ENCODE data around the gene EPSTI1. TPM values are rescaled to one million over a fixed set of nuclear protein-coding genes. Genes with fewer than 3 reads are reported as not detected.

The EPSTI1 gene
- total and polyA plus RNA-seq, 4 experiments from 2014 or later = 11.4 to 19.4 (median 18.1) TPM

- Histone ChIP-seq H3K27ac (ENCODE audit: low read depth, low read length) (no peak overlapping the region), H3K4me1 (ENCODE audit: insufficient read depth, low read length) (no peaks in the 10 kb centered on the region), H3K4me3 (ENCODE audit: low read length in 2 of 2) (no peak overlapping the region), H3K27me3 (ENCODE audit: insufficient read depth, low read length) (no peaks in the 10 kb centered on the region), H3K36me3 (ENCODE audit: insufficient read depth, low read length) (no peaks in the 10 kb centered on the region), H3K9me3 (ENCODE audit: control insufficient read depth in 1 of 2, low read length in 2 of 2) (no peaks in the 10 kb centered on the region)
- Mint-ChIP-seq H3K4me1 (no peaks in the 10 kb centered on the region), H3K27me3 (peaks cover 4% of the 10 kb centered on the region in 2 donors), H3K4me3 (no peak overlapping the region), H3K36me3 (no peaks in the 10 kb centered on the region), H3K9me3 (peaks cover 0 to 10% (median under 1%) of the 10 kb centered on the region in 8 donors), H3K27ac (peak overlapping the region in 1 of 7 donors; percentile 3)
- no peak for DNase-seq
- CTCF ChIA-PET (ENCODE audit: partially characterized antibody) = no interaction called here
- POLR2A ChIA-PET (ENCODE audit: partially characterized antibody) = interaction anchor here (1.3 kb wide), 1 partner anchor 13 kb away, joined by 3 read pairs; the partner anchor contains the start of gene EPSTI1
- intact Hi-C loops (cut with micrococcal nuclease) = no loop called here
Observed at GRCh38 chr13:43005460-43006236, 13.6 kb upstream of the EPSTI1 start.

- no peaks in the 10 kb centered on the region for H3K36me3 Mint-ChIP-seq
- Histone ChIP-seq H3K27ac (ENCODE audit: low read depth, low read length) (no peak overlapping the region), H3K27me3 (ENCODE audit: insufficient read depth, low read length) (no peaks in the 10 kb centered on the region), H3K9me3 (ENCODE audit: control insufficient read depth in 1 of 2, low read length in 2 of 2) (no peaks in the 10 kb centered on the region), H3K4me1 (ENCODE audit: insufficient read depth, low read length) (no peaks in the 10 kb centered on the region), H3K36me3 (ENCODE audit: insufficient read depth, low read length) (no peaks in the 10 kb centered on the region), H3K4me3 (ENCODE audit: low read length in 2 of 2) (no peak overlapping the region)
- H3K4me3 Mint-ChIP-seq = no peak overlapping the region
- H3K4me1 Mint-ChIP-seq = no peaks in the 10 kb centered on the region
- DNase-seq = no peak
- intact Hi-C loops (cut with micrococcal nuclease) = no loop called here
- H3K27ac Mint-ChIP-seq = no peak overlapping the region
- ChIA-PET POLR2A (ENCODE audit: partially characterized antibody) (no interaction called here), CTCF (ENCODE audit: partially characterized antibody) (no interaction called here)
- H3K27me3 Mint-ChIP-seq = peaks cover 2 to 4% of the 10 kb centered on the region in 2 donors
- peaks cover 0 to 10% (median 0%) of the 10 kb centered on the region in 8 donors for H3K9me3 Mint-ChIP-seq
Observed at GRCh38 chr13:43003729-43004128, 11.7 kb upstream of the EPSTI1 start.

- Histone ChIP-seq H3K9me3 (ENCODE audit: control insufficient read depth in 1 of 2, low read length in 2 of 2) (no peaks in the 10 kb centered on the region), H3K27ac (ENCODE audit: low read depth, low read length) (no peak overlapping the region), H3K27me3 (ENCODE audit: insufficient read depth, low read length) (no peaks in the 10 kb centered on the region), H3K4me1 (ENCODE audit: insufficient read depth, low read length) (no peaks in the 10 kb centered on the region), H3K4me3 (ENCODE audit: low read length in 2 of 2) (no peak overlapping the region), H3K36me3 (ENCODE audit: insufficient read depth, low read length) (no peaks in the 10 kb centered on the region)
- Mint-ChIP-seq H3K4me1 (no peaks in the 10 kb centered on the region), H3K4me3 (no peak overlapping the region), H3K36me3 (no peaks in the 10 kb centered on the region), H3K27ac (peak overlapping the region in 1 of 7 donors; percentile 1), H3K27me3 (peaks cover 1 to 2% of the 10 kb centered on the region in 2 donors), H3K9me3 (peaks cover 0 to 10% (median 0%) of the 10 kb centered on the region in 8 donors)
- POLR2A ChIA-PET (ENCODE audit: partially characterized antibody) = no interaction called here
- DNase-seq = no peak
- intact Hi-C loops (cut with micrococcal nuclease) = no loop called here
- CTCF ChIA-PET (ENCODE audit: partially characterized antibody) = no interaction called here
Observed at GRCh38 chr13:43003010-43003409, 11.0 kb upstream of the EPSTI1 start.

GRCh38 chr13:43002021-43002420, 10.0 kb upstream of the EPSTI1 start:
- Mint-ChIP-seq H3K9me3 (peaks cover 0 to 10% (median 0%) of the 10 kb centered on the region in 8 donors), H3K4me3 (no peak overlapping the region)

GRCh38 chr13:43000676-43001075, 8.6 kb upstream of the EPSTI1 start:
- Mint-ChIP-seq H3K27me3 (peaks cover 0 to 1% of the 10 kb centered on the region in 2 donors), H3K4me3 (no peak overlapping the region), H3K4me1 (peaks cover 0 to 10% (median 3%) of the 10 kb centered on the region in 4 donors), H3K9me3 (peaks cover 0 to 10% (median 0%) of the 10 kb centered on the region in 8 donors), H3K36me3 (no peaks in the 10 kb centered on the region), H3K27ac (no peak overlapping the region)
- Histone ChIP-seq H3K4me3 (ENCODE audit: low read length in 2 of 2) (no peak overlapping the region), H3K27me3 (ENCODE audit: insufficient read depth, low read length) (no peaks in the 10 kb centered on the region), H3K27ac (ENCODE audit: low read depth, low read length) (no peak overlapping the region), H3K4me1 (ENCODE audit: insufficient read depth, low read length) (no peaks in the 10 kb centered on the region), H3K9me3 (ENCODE audit: control insufficient read depth in 1 of 2, low read length in 2 of 2) (no peaks in the 10 kb centered on the region), H3K36me3 (ENCODE audit: insufficient read depth, low read length) (no peaks in the 10 kb centered on the region)
- intact Hi-C loops (cut with micrococcal nuclease) = no loop called here
- DNase-seq = no peak
- CTCF ChIA-PET (ENCODE audit: partially characterized antibody) = interaction anchor here (1.2 kb wide), 1 partner anchor 11 kb away, joined by 6 read pairs; no protein-coding TSS in a partner anchor
- POLR2A ChIA-PET (ENCODE audit: partially characterized antibody) = interaction anchor here (1.5 kb wide), 1 partner anchor 9 kb away, joined by 4 read pairs; no protein-coding TSS in a partner anchor

More at GRCh38 chr13:43002021-43002420, 10.0 kb upstream of the EPSTI1 start:
- intact Hi-C loops (cut with micrococcal nuclease) = no loop called here
- Histone ChIP-seq H3K27ac (ENCODE audit: low read depth, low read length) (no peak overlapping the region), H3K36me3 (ENCODE audit: insufficient read depth, low read length) (no peaks in the 10 kb centered on the region), H3K27me3 (ENCODE audit: insufficient read depth, low read length) (no peaks in the 10 kb centered on the region), H3K4me3 (ENCODE audit: low read length in 2 of 2) (no peak overlapping the region), H3K9me3 (ENCODE audit: control insufficient read depth in 1 of 2, low read length in 2 of 2) (no peaks in the 10 kb centered on the region), H3K4me1 (ENCODE audit: insufficient read depth, low read length) (no peaks in the 10 kb centered on the region)
- no peak for DNase-seq
- peaks cover 1 to 2% of the 10 kb centered on the region in 2 donors for H3K27me3 Mint-ChIP-seq
- peaks cover 0 to 2% (median 0%) of the 10 kb centered on the region in 4 donors for H3K4me1 Mint-ChIP-seq
- ChIA-PET CTCF (ENCODE audit: partially characterized antibody) (no interaction called here), POLR2A (ENCODE audit: partially characterized antibody) (interaction anchor here (1.5 kb wide), 1 partner anchor 11 kb away, joined by 4 read pairs; no protein-coding TSS in a partner anchor)
- H3K36me3 Mint-ChIP-seq = no peaks in the 10 kb centered on the region
- H3K27ac Mint-ChIP-seq = peak overlapping the region in 1 of 7 donors; percentile 53

- Mint-ChIP-seq H3K9me3 (peaks cover 0 to 10% (median 0%) of the 10 kb centered on the region in 8 donors), H3K4me1 (peaks cover 0 to 10% (median 3%) of the 10 kb centered on the region in 4 donors), H3K4me3 (no peak overlapping the region), H3K36me3 (no peaks in the 10 kb centered on the region), H3K27ac (no peak overlapping the region), H3K27me3 (peaks cover 0 to 1% of the 10 kb centered on the region in 2 donors)
- Histone ChIP-seq H3K36me3 (ENCODE audit: insufficient read depth, low read length) (no peaks in the 10 kb centered on the region), H3K9me3 (ENCODE audit: control insufficient read depth in 1 of 2, low read length in 2 of 2) (no peaks in the 10 kb centered on the region), H3K27ac (ENCODE audit: low read depth, low read length) (no peak overlapping the region), H3K4me3 (ENCODE audit: low read length in 2 of 2) (no peak overlapping the region), H3K27me3 (ENCODE audit: insufficient read depth, low read length) (no peaks in the 10 kb centered on the region), H3K4me1 (ENCODE audit: insufficient read depth, low read length) (no peaks in the 10 kb centered on the region)
- ChIA-PET POLR2A (ENCODE audit: partially characterized antibody) (no interaction called here), CTCF (ENCODE audit: partially characterized antibody) (interaction anchor here (1.2 to 2.0 kb wide), 2 partner anchors 10 to 30 kb away, joined by 6 to 7 read pairs; no protein-coding TSS in a partner anchor)
- no peak for DNase-seq
- intact Hi-C loops (cut with micrococcal nuclease) = no loop called here
Observed at GRCh38 chr13:42999491-42999890, 7.5 kb upstream of the EPSTI1 start.

- Histone ChIP-seq H3K9me3 (ENCODE audit: control insufficient read depth in 1 of 2, low read length in 2 of 2) (no peaks in the 10 kb centered on the region), H3K36me3 (ENCODE audit: insufficient read depth, low read length) (no peaks in the 10 kb centered on the region), H3K4me1 (ENCODE audit: insufficient read depth, low read length) (peaks cover 12% of the 10 kb centered on the region), H3K27me3 (ENCODE audit: insufficient read depth, low read length) (no peaks in the 10 kb centered on the region), H3K27ac (ENCODE audit: low read depth, low read length) (no peak overlapping the region), H3K4me3 (ENCODE audit: low read length in 2 of 2) (no peak overlapping the region)
- no peak overlapping the region for H3K27ac Mint-ChIP-seq
- DNase-seq = no peak
- peaks cover 14 to 27% (median 15%) of the 10 kb centered on the region in 4 donors for H3K4me1 Mint-ChIP-seq
- peaks cover 0 to 1% of the 10 kb centered on the region in 2 donors for H3K27me3 Mint-ChIP-seq
- peak overlapping the region in 1 of 8 donors; percentile 11 for H3K4me3 Mint-ChIP-seq
- H3K9me3 Mint-ChIP-seq = peaks cover 0 to 5% (median under 1%) of the 10 kb centered on the region in 8 donors
- no peaks in the 10 kb centered on the region for H3K36me3 Mint-ChIP-seq
- intact Hi-C loops (cut with micrococcal nuclease) = no loop called here
- ChIA-PET POLR2A (ENCODE audit: partially characterized antibody) (interaction anchor here (1.0 to 2.3 kb wide), 2 partner anchors 26 to 41 kb away, joined by 3 to 11 read pairs; partner anchors contain the start of gene DNAJC15), CTCF (ENCODE audit: partially characterized antibody) (interaction anchor here (1.1 to 2.6 kb wide), 9 partner anchors 8 to 30 kb away, joined by 3 to 9 read pairs (median 4); partner anchors contain the start of gene DNAJC15)
Observed at GRCh38 chr13:42997381-42997780, 5.3 kb upstream of the EPSTI1 start.

Data from CD4-positive, alpha-beta memory T cell (primary cell).